Nasal cavity respiratory epithelium epithelial cell of viscerocranial mucosa (primary cell): Measurements from ENCODE around the gene IL22. TPM values are rescaled to one million over a fixed set of nuclear protein-coding genes. Genes with fewer than 3 reads are reported as not detected.

Source experiments
- total RNA-seq: library from RNA; depleted of rRNA; stranded (reverse); fragments of >200 nt; gene quantifications from 2 replicates; pipeline ENCODE4 v1.2.3, GENCODE V29; 2014

The IL22 gene
- not detected in 2 replicates for total RNA-seq

GRCh38 chr12:68253504-68253903 is at the start of gene IL22:
Gene IL22, minus strand, starts transcription at chr12:68253604. Its CDS starts 156 bp downstream, at chr12:68253448.

GRCh38 chr12:68225576-68226476 is 27.6 kb downstream of the IL22 start, which contains the start of gene IL26:
Gene IL26, minus strand, starts transcription at chr12:68225810. Its CDS starts 54 bp downstream, at chr12:68225756.

Other genes with a start within 250 kb of the IL22 start
- gene IFNG, start 93.9 kb downstream of the IL22 start, total RNA-seq: not detected in 2 replicates
- gene IL26, start 27.8 kb downstream of the IL22 start, total RNA-seq: not detected in 2 replicates
- 5.1 and 9.3 TPM in 2 replicates for gene MDM1, start 78.8 kb upstream of the IL22 start, total RNA-seq